Measurements from ENCODE around the gene MORC3.
"Not testable (repeated sequence)": the region's sequence is repeated elsewhere in the genome, so short reads cannot be mapped to it uniquely, and the experiment has no call there.

MORC3 gene

GRCh38 chr21:36322083-36322424 is 2.1 kb downstream of the MORC3 start:
- DNase-seq (ENCODE audit: low read depth): no peak

- no peak for DNase-seq (ENCODE audit: low read depth)
These were observed 3.0 kb downstream of the MORC3 start for GRCh38 chr21:36323032-36323431.

DNA sequence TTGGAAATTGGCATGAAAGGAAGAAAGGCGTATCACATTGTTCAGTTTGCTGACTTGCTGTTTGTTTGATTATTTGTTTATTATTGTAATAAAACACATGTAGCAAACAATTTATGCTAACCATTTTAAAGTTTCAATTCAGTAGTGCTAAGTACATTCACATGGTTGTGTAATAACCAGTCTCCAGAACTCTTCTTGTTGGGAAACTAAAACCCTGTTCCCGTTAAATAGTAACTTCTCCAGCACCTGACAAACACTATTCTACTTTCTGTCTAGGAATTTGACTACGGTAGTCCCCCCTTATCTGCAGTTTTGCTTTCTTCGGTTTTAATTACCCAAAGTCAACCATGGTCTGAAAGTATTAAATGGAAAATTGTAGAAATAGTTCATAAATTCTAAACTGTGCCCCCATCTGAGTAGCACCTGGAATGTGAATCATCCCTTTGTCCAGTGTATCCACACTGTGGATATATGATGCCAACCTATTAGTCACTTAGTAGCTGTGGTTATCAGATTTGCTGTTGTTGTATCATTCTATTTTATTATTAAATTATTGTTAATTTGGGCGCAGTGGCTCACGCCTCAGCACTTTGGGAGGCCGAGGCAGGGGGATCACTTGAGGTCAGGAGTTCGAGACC is 5.5 kb downstream of the MORC3 start:
- no peak for DNase-seq (ENCODE audit: low read depth)

DNA sequence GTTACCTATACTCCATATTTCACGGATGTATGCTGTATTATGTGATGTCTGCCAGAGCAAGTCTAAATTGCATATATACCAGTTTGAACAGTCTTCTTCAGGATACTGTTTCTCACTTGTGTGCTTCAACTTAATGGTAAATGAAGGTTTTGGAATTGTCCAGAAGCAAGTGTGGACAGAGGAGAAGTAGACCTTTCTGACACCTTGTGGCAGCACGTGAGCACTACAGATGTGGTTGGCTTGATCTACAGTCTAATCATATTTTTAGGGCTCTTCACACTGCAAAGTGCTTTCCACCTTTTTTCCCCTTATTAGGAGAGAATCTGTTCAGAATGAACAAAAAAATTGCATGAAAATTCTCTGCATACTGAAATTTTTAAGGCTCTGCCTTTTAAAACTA is 10.9 kb downstream of the MORC3 start:
- peak; percentile 39 for DNase-seq (ENCODE audit: low read depth)

DNA sequence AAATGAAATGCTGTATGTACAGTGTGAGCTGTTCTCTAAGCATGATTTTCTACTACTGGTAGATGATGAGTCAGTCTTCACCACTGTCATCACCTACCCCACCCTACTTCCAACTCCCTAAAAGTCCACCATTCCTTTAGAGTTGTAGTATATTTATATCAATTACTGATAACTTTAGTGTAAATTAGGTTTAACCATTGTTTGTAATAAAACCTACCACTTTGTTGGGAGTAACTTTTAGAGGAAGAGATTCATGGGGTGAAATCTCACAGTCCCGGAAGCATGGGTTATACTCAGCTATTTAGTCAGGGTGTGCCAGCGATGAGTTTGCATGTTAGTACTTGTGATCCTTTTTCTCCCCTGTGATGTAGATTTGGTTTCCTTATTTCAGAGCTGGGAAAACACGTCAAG is 17.1 kb downstream of the MORC3 start:
- no peak for DNase-seq (ENCODE audit: low read depth)

- DNase-seq (ENCODE audit: low read depth): no peak
These were observed 19.0 kb downstream of the MORC3 start for GRCh38 chr21:36338975-36339374.

- DNase-seq (ENCODE audit: low read depth): not testable (repeated sequence)
These were observed 22.6 kb downstream of the MORC3 start for GRCh38 chr21:36342581-36342980.

GRCh38 chr21:36344931-36345330 is 24.9 kb downstream of the MORC3 start:
- DNase-seq (ENCODE audit: low read depth): no peak

GRCh38 chr21:36347278-36347961 is 27.4 kb downstream of the MORC3 start:
- DNase-seq (ENCODE audit: low read depth): no peak

DNA sequence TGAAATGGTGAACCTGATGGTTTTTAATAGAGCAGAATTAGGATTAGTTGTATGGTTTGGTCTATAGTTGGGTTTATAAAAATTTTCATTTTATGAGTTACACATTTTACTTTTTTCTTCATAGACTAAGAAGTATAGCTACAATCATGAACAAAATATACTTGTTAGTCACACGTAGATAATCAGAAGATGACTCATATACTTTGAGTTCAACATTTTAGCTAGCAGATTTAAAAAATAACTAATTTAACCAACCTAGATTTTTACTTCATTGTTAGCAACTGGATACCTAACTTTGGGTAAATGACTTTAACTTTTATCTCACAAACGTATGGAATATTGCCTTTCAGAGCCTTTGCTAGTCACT is 27.9 kb downstream of the MORC3 start:
- DNase-seq (ENCODE audit: low read depth): no peak

DNA sequence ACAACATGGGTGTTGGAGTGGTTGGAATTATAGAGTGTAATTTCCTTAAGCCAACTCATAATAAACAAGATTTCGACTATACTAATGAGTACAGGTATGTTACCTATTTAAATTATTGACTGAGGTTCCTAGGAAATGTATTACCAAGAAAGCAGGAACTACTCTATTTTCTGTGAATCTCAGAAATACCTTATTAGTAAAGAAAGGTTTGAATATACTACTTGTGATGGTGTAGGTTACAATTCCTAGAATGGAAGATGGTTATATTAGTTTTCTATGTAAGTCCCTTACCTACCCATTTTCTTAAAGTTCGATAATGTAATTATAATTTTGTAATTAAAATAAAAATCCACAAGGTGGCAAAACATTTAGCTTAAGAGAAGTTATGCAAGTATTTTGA is 29.3 kb downstream of the MORC3 start:
- no peak for DNase-seq (ENCODE audit: low read depth)

DNA sequence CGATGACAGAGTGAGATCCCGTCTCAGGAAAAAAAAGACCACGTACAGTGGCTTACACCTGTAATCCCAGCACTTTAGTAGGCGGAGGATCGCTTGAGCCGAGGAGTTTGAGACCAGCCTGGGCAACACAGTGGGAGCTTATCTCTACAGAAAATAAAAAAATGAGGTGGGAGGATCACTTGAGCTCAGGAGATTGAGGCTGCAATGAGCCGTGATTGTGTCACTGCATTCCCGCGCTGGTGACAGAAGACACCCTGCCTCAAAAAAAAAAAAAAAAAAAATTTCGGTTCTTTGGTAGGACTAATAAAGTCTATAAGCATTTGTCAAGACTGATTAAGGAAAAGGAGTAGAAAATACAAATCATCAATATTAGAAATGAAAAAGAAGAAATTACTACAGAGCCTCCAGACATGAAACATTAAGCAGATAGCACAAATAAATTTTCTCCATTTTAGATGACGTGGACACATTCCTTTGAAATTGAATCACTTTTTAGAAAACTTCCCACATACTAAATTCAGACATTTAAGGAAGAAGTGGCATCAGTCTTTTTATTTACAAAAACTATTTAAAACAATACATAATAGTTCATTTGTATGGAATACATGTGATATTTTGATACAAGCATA is 30.4 kb downstream of the MORC3 start:
- no peak for DNase-seq (ENCODE audit: low read depth)

DNA sequence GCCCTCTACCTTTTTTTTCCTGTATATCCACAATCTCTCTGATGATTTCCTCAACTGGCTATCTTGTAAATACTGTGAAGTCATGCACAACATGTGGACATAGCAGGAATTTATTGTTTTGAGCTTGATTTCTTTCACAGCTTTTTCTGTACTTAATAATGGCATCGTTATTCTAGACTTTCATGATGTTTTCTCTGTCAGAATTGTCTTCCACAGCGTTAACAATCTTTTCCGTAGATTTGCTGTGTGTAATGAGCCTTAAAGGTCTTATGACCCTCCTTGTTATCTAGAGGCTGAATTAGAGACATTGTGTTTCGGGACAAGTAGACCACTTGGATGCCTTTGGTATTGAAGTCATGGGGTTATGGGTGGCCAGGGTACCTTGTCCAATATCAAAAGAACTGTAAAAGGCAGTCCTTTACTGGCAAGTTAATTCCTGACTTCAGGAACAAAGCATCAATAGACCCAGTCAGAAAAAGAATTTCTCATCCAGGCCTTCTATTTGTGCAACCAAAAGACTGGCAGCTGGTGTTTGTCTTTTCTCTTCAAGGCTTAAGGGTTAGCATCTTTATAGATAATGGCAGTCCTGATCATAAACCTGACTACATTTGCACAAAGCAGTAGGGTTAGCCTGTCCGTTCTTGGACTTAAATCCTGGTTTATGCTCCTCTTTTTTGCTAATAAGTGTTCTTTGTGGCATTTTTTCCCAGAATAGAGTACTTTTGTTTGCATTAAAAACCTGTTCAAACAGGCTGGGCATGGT is 35.1 kb downstream of the MORC3 start:
- DNase-seq (ENCODE audit: low read depth): no peak

DNA sequence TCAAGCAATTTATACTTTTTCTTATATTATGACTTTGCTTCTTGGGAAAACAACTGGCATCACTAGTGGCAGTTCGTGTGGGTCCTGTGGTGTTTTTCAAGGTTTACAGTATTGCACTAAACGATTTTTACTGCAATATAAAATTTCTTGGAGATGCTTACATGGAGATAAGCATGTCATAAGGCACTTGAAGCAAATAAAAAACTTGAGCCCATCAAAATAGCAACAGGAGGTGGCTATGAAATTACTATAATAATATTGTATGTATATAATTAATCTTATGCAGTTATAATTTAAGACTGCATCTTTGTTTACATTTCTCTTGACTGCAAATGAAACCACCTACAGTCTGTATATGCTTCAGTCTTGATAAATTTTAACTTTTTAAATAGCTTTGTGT is 35.9 kb downstream of the MORC3 start:
- no peak for DNase-seq (ENCODE audit: low read depth)

DNA sequence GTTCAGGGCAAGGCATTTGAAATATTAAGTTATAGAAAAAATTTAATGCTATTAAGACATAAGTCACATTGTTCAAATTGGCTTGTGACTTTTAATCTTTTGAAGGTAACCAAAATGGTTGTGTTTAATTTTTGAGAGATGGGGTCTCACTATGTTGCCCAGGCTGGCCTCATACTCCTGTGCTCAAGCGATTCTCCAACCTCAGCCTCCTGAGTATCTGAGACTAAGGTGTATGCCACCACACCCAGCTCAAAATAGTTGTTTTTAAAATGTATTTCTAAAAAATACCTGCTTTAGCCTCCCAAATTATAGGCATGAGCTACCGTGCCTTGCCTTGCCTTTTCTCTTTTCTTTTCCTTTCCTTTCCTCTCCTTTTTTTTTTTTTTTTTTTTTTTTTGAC is 39.2 kb downstream of the MORC3 start:
- DNase-seq (ENCODE audit: low read depth): no peak

GRCh38 chr21:36369064-36369685 is 49.2 kb downstream of the MORC3 start:
- DNase-seq (ENCODE audit: low read depth): no peak

GRCh38 chr21:36375994-36376393 is 56.0 kb downstream of the MORC3 start:
- no peak for DNase-seq (ENCODE audit: low read depth)

- DNase-seq (ENCODE audit: low read depth): no peak
These were observed 57.4 kb downstream of the MORC3 start for GRCh38 chr21:36377391-36377842.

- no peak for DNase-seq (ENCODE audit: low read depth)
These were observed 59.3 kb downstream of the MORC3 start for GRCh38 chr21:36379251-36379650.

DNA sequence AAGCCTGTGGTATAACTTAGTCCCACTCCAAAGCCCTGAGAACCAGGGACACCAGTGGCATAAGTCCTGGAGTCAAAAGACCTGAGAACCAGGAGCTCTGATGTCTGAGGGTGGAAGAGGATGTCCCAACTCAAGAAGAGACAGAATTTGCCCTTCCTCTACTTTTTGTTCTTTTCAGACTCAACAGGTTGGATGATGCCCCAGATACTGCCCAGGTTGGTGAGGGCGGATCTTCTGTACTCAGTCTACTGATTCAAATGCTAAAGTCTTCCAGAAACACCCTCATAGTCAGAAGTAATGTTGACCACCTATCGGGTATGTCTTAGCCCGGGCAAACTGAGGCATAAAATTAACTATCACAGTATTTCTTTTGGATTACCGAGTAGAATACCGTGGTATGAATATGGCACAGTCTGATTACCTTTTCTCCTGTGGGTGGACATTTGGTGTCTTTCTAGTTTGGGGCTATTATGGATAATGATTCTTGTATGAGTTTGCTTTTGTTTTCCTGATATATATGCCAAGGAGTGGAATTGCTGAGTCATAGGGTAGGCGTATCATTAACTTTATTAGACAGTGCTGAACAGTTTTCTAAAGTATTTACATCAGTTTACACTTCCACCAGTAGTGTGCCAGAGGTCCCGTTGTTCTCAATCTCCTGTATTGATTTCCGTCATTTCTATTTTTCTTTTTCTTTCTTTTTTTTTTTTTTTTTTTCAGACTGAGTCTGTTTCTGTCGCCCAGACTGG is 62.0 kb downstream of the MORC3 start:
- no peak for DNase-seq (ENCODE audit: low read depth)

- DNase-seq (ENCODE audit: low read depth): not testable (repeated sequence)
These were observed 62.7 kb downstream of the MORC3 start for GRCh38 chr21:36382722-36383121.

DNA sequence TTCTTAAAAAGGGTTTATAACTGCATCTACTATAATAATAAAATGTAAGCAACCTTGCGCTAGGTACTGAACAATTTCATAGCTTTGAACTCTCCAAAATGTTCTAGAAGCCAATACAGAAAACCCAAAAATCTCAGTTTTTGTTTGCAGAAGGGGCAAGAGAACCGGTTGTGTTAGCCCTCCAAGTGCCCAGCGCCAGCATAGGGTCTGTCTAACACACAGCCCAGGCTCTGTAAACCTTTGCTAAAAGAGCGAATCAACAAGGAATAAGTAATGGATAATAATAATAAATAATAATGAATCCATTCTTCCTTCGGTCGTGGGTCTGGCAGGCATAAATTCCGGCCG is 64.9 kb downstream of the MORC3 start:
- no peak for DNase-seq (ENCODE audit: low read depth)

All from T follicular helper cell (primary cell).